Measurements from ENCODE around the gene SLC37A4. TPM values are rescaled to one million over a fixed set of nuclear protein-coding genes. Genes with fewer than 3 reads are reported as not detected.

SLC37A4 gene
- total RNA-seq, 1 donor from 2014 or later: 21.9 TPM

DNA sequence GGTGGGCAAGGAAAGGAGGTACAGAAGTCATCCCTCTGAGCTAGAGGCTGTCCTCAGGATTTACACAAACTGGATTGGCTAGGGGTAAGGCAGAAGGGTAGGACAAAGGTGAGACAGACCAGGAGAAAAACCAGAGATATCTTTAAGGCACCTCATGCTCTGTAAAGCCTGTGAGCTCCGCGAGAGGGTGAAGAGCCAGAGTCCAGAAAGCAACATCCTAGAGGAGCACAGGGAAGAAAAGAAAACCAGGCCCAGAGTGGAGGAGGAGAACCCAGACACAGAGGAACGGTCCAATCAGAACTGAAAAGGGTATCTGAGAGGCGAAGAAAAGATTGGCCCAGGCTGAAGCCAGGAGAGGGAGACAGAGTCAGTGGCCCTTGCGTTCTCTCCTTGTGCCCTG, 5.1 kb downstream of the SLC37A4 start:
- DNase-seq (ENCODE audit: low spot score): no peak
- peaks cover 1% of the 10 kb centered on the region for H3K27me3 Mint-ChIP-seq (ENCODE audit: unreplicated experiment)
- H3K36me3 Mint-ChIP-seq (ENCODE audit: low read depth, unreplicated experiment): peaks cover 23% of the 10 kb centered on the region
- TF ChIP-seq, protein P1, sequence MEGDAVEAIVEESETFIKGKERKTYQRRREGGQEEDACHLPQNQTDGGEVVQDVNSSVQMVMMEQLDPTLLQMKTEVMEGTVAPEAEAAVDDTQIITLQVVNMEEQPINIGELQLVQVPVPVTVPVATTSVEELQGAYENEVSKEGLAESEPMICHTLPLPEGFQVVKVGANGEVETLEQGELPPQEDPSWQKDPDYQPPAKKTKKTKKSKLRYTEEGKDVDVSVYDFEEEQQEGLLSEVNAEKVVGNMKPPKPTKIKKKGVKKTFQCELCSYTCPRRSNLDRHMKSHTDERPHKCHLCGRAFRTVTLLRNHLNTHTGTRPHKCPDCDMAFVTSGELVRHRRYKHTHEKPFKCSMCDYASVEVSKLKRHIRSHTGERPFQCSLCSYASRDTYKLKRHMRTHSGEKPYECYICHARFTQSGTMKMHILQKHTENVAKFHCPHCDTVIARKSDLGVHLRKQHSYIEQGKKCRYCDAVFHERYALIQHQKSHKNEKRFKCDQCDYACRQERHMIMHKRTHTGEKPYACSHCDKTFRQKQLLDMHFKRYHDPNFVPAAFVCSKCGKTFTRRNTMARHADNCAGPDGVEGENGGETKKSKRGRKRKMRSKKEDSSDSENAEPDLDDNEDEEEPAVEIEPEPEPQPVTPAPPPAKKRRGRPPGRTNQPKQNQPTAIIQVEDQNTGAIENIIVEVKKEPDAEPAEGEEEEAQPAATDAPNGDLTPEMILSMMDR (IDR thresholded peaks at IDR 0.05; ENCODE audit: unreplicated experiment): no peak
- peaks cover 35% of the 10 kb centered on the region for H3K4me1 Mint-ChIP-seq (ENCODE audit: unreplicated experiment)
- no peak overlapping the region for H3K27ac Mint-ChIP-seq (ENCODE audit: unreplicated experiment)
- H3K9me3 Mint-ChIP-seq (ENCODE audit: unreplicated experiment): no peaks in the 10 kb centered on the region
- H3K4me3 Mint-ChIP-seq (ENCODE audit: unreplicated experiment): peak overlapping the region; percentile 17

DNA sequence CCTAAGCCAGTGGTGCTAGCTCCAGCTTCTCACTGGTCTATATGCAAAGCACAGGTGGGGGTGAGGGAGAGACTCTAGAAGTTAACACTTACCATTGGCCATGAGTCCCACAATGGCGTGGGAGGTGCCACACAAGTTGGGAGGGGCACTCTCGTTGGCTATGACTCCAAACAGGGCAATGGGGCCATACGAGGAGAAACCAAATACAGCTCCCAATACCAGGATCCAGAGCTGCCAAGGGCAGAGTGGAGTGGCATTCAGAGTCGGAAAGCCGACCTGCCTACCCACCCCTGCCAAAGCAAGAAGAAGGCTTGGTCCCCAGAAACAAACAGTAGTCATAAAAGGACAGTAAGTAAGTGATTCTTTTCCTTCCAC, 5.6 kb downstream of the SLC37A4 start:
- Mint-ChIP-seq H3K4me3 (ENCODE audit: unreplicated experiment) (peak overlapping the region; percentile 17), H3K27ac (ENCODE audit: unreplicated experiment) (no peak overlapping the region), H3K27me3 (ENCODE audit: unreplicated experiment) (peaks cover 1% of the 10 kb centered on the region), H3K36me3 (ENCODE audit: low read depth, unreplicated experiment) (peaks cover 24% of the 10 kb centered on the region), H3K4me1 (ENCODE audit: unreplicated experiment) (peaks cover 36% of the 10 kb centered on the region), H3K9me3 (ENCODE audit: unreplicated experiment) (no peaks in the 10 kb centered on the region)
- no peak for DNase-seq (ENCODE audit: low spot score)
- TF ChIP-seq, protein P1 (IDR thresholded peaks at IDR 0.05; ENCODE audit: unreplicated experiment): no peak

- TF ChIP-seq, protein P1 (IDR thresholded peaks at IDR 0.05; ENCODE audit: unreplicated experiment): no peak
- Mint-ChIP-seq H3K27ac (ENCODE audit: unreplicated experiment) (peak overlapping the region; percentile 22), H3K9me3 (ENCODE audit: unreplicated experiment) (no peaks in the 10 kb centered on the region), H3K27me3 (ENCODE audit: unreplicated experiment) (peaks cover 1% of the 10 kb centered on the region), H3K36me3 (ENCODE audit: low read depth, unreplicated experiment) (peaks cover 29% of the 10 kb centered on the region), H3K4me3 (ENCODE audit: unreplicated experiment) (peak overlapping the region; percentile 56), H3K4me1 (ENCODE audit: unreplicated experiment) (peaks cover 37% of the 10 kb centered on the region)
- no peak for DNase-seq (ENCODE audit: low spot score)
Measured at GRCh38 chr11:119024430-119025098, 6.1 kb downstream of the SLC37A4 start.

DNA sequence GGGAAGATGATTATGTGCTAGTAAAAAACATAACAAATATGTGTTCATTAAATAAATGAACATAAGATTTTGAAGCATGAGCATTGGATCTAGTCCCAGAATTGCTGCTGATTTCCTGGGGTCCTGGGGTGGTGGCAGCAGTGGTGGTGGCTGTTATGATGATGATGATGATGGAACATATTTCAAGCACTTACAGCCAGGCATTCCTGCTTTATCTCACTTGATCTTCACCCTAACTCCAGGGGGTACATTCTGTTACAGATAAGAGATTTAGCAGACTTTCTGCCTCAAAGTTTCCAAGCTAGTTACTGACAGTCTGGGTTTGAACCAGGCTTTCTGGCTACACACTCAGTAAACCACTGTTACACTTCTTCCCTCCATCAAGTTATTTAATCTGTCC, 6.9 kb downstream of the SLC37A4 start:
- H3K9me3 Mint-ChIP-seq (ENCODE audit: unreplicated experiment): no peaks in the 10 kb centered on the region
- no peak overlapping the region for H3K27ac Mint-ChIP-seq (ENCODE audit: unreplicated experiment)
- peaks cover 28% of the 10 kb centered on the region for H3K4me1 Mint-ChIP-seq (ENCODE audit: unreplicated experiment)
- H3K4me3 Mint-ChIP-seq (ENCODE audit: unreplicated experiment): peak overlapping the region; percentile 6
- DNase-seq (ENCODE audit: low spot score): no peak
- peaks cover 1% of the 10 kb centered on the region for H3K27me3 Mint-ChIP-seq (ENCODE audit: unreplicated experiment)
- TF ChIP-seq, protein P1 (IDR thresholded peaks at IDR 0.05; ENCODE audit: unreplicated experiment): no peak
- peaks cover 29% of the 10 kb centered on the region for H3K36me3 Mint-ChIP-seq (ENCODE audit: low read depth, unreplicated experiment)

DNA sequence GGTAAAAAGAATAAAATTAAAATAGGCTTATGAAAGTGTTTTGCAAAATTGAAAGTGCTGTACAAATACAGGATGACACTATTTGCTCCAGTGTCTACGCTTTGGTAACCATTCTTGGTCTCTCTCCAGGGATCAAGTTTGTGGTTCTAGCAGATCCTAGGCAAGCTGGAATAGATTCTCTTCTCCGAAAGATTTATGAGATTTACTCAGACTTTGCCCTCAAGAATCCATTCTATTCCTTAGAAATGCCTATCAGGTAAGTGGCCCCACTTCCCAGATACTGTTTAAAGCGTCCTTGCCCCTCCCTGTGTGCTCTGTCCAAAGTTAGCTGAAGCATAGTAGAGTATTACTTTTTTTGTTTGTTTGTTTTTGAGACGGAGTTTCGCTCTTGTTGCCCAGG, 9.0 kb downstream of the SLC37A4 start:
- H3K27me3 Mint-ChIP-seq (ENCODE audit: unreplicated experiment): peaks cover 4% of the 10 kb centered on the region
- no peak for DNase-seq (ENCODE audit: low spot score)
- H3K4me3 Mint-ChIP-seq (ENCODE audit: unreplicated experiment): no peak overlapping the region
- H3K27ac Mint-ChIP-seq (ENCODE audit: unreplicated experiment): no peak overlapping the region
- H3K9me3 Mint-ChIP-seq (ENCODE audit: unreplicated experiment): no peaks in the 10 kb centered on the region
- peaks cover 37% of the 10 kb centered on the region for H3K4me1 Mint-ChIP-seq (ENCODE audit: unreplicated experiment)
- H3K36me3 Mint-ChIP-seq (ENCODE audit: low read depth, unreplicated experiment): peaks cover 34% of the 10 kb centered on the region
- TF ChIP-seq, protein P1 (IDR thresholded peaks at IDR 0.05; ENCODE audit: unreplicated experiment): no peak
